HG02798 (cell line): ENCODE data around the gene TMF1.

Experiments
- ATAC-seq: cut with Tn5 transposase; IDR thresholded peaks from one replicate; pipeline ENCODE4 v1.9.1; 2021; ENCODE audit warnings: mild to moderate bottlenecking; ENCODE audit not compliant: unreplicated experiment, poor library complexity

TMF1 gene

GRCh38 chr3:68986496-68987208 lies 65.5 kb downstream of the TMF1 start:
- ATAC-seq, result no peak

GRCh38 chr3:68985146-68985790 lies 66.9 kb downstream of the TMF1 start:
- no peak for ATAC-seq

GRCh38 chr3:68984011-68984530 lies 68.1 kb downstream of the TMF1 start:
- no peak for ATAC-seq

GRCh38 chr3:68977486-68978167 lies 74.5 kb downstream of the TMF1 start:
- no peak for ATAC-seq

GRCh38 chr3:68974711-68975110 lies 77.4 kb downstream of the TMF1 start:
- ATAC-seq, result no peak

- no peak for ATAC-seq
These were observed 78.5 kb downstream of the TMF1 start for GRCh38 chr3:68973639-68974038.

- peak; percentile 80 for ATAC-seq
These were observed 79.7 kb downstream of the TMF1 start for GRCh38 chr3:68972358-68972979.
